IPS-NIHi7 (cell line): Measurements from ENCODE around the gene TRIM74.
"Not testable (repeated sequence)": the region's sequence is repeated elsewhere in the genome, so short reads cannot be mapped to it uniquely, and the experiment has no call there.

Experiments used
- DNase-seq: peaks from one replicate; pipeline ENCODE4 v3.0.0; 2012; ENCODE audit warnings: mixed read lengths; ENCODE audit errors: extremely low spot score

Gene TRIM74

GRCh38 chr7:72968980-72969516 is at the start of gene TRIM74:
TRIM74 (minus strand) TSS chr7:72969466; CDS start chr7:72966157, 3,309 bp downstream.
- DNase-seq: not testable (repeated sequence)

- not testable (repeated sequence) for DNase-seq
Measured at GRCh38 chr7:73006491-73006890, 37.2 kb upstream of the TRIM74 start.

GRCh38 chr7:73005693-73006447 is 36.6 kb upstream of the TRIM74 start:
- not testable (repeated sequence) for DNase-seq

DNA sequence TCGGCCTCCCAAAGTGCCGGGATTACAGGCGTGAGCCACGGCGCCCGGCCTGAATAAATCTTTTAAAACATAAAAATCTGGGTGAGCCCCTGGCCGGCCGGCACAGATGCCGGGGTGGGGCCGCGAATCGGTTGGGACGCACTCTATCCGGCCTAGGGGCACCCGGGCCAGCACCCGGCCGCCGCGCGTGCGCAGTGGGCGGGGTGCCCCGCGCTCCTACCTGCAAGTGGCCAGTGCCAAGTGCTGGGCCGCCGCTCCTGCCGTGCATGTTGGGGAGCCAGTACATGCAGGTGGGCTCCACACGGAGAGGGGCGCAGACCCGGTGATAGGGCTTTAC is 36.1 kb upstream of the TRIM74 start:
- not testable (repeated sequence) for DNase-seq

- DNase-seq: not testable (repeated sequence)
Measured at GRCh38 chr7:72997887-72998468, 28.7 kb upstream of the TRIM74 start.

DNA sequence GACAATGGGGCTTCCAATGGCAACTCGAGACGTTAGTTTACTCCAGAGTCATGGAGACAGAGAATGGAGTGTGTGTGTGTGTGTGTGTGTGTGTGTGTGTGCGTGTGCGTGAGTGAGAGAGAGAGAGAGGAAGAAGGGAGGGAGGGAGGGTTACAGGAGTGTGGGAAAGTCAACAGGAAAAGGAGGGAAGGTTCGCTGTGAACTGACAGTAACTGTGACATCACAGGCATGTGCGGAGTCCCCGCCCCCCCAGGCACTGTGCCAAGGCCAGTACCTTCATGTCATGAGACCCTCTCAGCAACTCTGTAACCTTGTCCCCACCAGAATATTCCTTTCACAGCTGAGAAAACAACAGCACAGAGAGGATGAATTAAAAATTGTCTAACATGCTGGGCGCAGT is 28.2 kb upstream of the TRIM74 start:
- DNase-seq: not testable (repeated sequence)

DNA sequence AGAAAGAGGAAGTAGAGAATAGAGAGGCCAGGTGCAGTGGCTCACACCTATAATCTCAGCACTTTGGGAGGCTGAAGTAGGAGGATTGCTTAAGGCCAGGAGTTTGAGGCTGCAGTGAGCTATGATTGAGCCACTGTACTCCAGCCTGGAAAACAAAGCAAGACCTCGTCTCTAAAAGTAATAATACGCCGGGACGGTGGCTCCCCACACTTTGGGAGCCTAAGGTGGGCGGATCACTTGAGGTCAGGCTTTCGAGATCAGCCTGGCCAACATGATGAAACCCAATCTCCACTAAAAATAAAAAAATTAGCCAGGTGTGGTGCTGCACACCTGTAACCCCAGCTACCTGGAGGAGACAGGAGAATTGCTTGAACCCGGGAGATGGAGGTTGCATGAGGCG is 26.2 kb upstream of the TRIM74 start:
- not testable (repeated sequence) for DNase-seq

- not testable (repeated sequence) for DNase-seq
Measured at GRCh38 chr7:72990146-72990913, 21.1 kb upstream of the TRIM74 start.

GRCh38 chr7:72982084-72982483 is 12.8 kb upstream of the TRIM74 start:
- DNase-seq: not testable (repeated sequence)

- not testable (repeated sequence) for DNase-seq
Measured at GRCh38 chr7:72980382-72980781, 11.1 kb upstream of the TRIM74 start.

- not testable (repeated sequence) for DNase-seq
Measured at GRCh38 chr7:72976434-72976833, 7.2 kb upstream of the TRIM74 start.

DNA sequence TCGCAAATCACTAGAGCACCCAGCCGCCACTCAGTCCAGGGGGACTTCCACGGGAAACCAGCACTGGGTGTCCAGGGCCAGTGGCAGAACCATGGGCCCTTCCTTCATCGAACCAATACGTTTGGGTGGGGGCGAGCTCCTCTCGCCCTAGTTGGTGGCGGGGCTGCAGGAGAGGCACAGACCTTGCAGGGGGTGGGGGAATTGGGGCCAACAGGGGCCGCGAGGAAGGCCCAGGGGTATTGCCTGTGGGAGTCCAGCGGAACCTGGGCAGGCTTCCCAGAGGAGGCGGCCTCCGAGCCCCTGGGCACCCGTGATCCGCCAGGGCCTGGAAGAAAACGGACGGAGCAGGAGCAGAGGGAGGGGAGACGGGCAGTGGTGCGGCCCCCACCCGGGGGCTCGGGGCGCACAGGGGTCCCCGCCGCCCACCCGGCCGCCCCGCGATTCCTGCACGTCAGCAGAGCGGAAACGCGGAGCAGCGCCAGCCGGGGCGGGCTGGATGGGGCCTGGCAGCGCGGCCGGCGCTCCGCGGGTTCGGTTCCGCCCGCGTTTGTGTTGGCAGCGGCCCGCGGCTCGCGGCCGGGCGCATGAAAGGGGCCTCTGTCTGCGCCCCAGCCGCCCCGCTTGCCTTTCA is 6.5 kb upstream of the TRIM74 start:
- DNase-seq: not testable (repeated sequence)

GRCh38 chr7:72974781-72975180 is 5.5 kb upstream of the TRIM74 start:
- not testable (repeated sequence) for DNase-seq

DNA sequence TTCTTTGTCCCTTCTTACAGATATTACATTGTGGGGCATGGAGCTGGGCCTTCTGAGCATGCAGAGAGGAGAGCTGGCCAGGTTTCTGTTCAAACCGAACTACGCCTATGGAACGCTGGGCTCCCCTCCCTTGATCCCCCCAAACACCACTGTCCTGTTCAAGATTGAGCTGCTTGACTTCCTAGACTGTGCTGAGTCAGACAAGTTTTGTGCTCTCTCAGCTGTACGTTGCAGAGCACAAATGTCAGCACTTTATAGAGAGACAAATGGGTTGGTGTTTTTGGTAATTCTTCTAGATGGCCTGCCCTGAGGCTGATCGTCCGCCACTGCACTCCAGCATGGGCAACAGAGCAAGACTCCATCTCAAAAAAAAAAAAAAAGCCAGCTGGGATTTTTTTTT is 2.2 kb upstream of the TRIM74 start:
- DNase-seq: not testable (repeated sequence)

DNA sequence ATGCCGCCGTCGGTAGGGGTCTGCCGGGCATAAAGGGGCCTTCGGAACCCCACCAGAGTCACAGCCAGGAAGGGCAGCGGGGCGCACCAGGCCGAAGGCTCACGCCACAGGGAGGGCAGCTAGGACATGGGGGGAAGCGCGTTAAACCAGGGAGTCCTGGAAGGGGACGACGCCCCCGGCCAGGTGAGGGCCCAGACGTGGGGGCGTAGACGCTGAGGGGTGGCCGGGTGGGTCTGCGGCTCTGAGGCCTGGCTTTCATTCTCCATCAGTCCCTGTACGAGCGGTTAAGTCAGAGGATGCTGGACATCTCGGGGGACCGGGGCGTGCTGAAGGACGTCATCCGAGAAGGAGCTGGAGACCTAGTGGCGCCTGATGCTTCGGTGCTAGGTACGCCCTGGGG is 422 bp upstream of the TRIM74 start:
- DNase-seq: not testable (repeated sequence)

DNA sequence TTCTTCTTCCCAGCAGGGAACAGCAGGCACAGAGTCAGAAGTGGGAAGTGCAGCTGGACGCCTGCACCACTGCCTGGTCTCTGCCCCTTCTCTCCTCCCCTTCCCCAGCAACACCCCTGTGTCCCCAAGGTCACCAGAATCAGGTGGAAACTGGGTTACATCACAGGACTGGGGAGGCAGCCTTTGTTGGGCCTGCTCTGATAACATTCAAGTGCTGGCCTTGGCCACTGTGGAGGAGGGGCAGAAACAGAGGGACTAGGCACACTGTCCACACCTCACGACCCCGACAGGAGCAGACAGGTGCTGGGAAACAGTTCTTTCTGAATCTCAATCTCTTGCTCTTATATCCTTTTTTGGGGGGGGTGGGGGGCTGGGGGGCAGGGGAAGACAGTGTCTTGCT is 2.4 kb downstream of the TRIM74 start:
- DNase-seq: not testable (repeated sequence)

DNA sequence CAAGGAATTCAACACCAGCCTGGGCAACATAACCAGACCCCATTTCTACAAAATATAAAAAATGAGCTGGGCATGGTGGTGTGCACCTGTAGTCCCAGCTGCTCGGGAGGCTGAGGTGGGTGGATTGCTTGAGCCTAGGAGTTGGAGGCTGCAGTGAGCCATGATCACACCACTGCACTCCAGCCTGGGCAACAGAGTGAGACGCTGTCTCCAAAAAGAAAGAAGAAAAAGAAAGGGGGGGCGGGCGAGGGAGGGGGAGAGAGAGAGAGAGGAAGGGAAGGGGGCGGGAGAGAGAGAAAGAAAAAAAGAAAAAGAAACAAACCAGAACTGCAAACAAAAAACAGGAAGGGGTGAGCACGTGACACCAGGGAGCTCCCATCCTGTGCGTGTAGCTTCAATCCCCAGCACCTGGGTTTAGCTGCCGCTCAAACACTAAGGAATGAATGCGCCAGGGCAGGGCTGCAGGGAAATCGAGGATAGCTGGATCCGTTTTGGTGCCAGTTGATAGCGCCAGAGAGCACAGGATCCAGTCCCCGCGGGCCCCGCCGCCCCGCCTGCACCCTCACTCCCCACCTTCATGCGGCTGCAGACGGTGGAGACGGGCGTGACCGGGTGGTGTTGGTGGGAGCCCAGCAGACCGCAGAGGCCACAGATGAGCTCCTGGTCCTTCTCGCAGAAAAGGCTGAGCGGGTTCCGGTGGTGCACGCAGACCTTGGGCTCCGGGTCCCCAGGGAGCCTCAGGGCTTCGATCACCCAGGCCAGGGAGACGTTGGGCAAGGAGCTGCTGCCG is 3.9 kb downstream of the TRIM74 start:
- DNase-seq: not testable (repeated sequence)

DNA sequence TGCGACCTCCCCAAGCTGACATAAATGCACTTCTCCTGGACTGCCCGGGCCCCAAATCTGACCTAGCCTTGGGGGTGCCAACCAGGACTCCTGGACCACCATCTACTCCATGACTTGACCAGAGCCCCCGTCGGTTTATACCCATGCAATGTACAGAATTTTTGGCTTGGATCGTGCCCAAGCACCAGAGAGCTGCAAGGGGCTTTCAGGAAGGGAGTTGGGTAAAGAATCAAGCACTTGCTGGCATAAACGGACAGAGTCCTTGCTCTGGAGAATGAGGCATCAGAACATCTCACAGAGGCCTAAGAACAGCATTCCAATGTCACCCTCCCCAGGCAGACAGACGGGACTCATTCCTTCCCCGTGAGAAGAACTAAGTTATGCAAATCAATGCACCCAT is 6.2 kb downstream of the TRIM74 start:
- DNase-seq: not testable (repeated sequence)

DNA sequence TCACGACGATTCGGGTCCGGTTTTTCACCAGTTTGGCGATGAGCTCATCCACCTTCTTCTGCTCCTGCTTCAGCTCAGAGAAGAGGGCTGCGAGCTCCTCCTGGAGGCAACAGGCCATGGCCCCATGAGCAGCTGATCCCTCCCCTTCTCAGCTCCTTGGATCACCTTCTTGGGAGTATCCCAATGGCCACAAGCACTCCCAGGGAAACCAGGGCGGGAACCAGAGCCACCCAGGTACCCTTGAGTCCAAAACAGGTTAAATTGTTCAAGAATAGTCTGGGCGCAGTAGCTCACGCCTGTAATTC is 8.0 kb downstream of the TRIM74 start:
- not testable (repeated sequence) for DNase-seq

DNA sequence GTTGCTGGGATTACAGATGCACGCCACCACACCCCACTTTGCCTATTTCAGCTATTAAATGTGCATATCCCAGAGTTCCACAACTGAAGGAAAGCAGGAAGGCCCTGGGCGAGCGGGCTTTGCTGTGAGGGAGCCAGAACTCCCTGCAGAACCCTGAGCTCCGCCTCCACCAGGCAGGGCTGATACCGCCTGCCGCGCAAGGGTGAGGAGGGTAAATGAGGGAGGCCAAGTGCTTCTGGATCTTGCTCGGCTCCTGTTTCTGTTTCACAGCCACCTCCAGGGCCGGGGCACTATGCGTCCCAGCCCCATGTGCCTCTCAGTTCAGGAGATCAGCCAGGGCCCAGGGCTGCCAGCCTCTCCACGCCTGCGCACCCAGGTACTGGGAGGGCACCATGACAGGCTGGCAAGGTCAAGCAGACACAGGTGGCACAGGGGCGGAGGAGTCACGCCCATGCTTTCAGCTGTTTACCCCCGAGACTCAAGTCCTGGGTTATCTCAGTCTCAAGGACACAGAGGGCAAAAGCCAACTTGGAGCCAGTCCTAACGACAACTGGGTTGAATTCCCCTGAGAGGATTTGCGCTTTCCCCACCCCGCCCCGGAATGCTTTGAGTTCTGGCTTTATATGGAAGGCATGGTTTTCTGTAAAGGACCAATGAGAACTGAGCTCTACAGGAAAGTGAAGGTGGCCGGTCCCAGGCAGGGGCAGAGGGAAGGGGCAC is 8.5 kb downstream of the TRIM74 start:
- DNase-seq: not testable (repeated sequence)
